Psoas muscle (tissue), 8 donors: ENCODE data around the gene SAMMSON. TPM values are rescaled to one million over a fixed set of nuclear protein-coding genes. Genes with fewer than 3 reads are reported as not detected.

Source experiments
- ATAC-seq, 4 donors: fragments of 200-7000 bp; cut with Tn5 transposase; one replicate each; pipeline ENCODE4 v1.9.1; 2020; ENCODE audit warnings: moderate library complexity in 3 of 4, mild to moderate bottlenecking in 2 of 4
- DNase-seq, 2 donors: peaks; one replicate each; pipeline ENCODE4 v3.0.0-alpha.2; 2020
- H3K27ac ChIP-seq: fragments of 200-600 bp; one replicate; pipeline ENCODE4 v1.8.0; 2022
- H3K27me3 ChIP-seq, 3 donors: fragments of 200-600 bp in 1 of 3; one replicate each; pipeline versions ENCODE4 v1.6.1 to v1.8.0; 2013 to 2022; ENCODE audit warnings: low read length in 2 of 3, mild to moderate bottlenecking in 2 of 3, moderate library complexity in 1 of 3; ENCODE audit not compliant: insufficient read depth in 3 of 3
- H3K36me3 ChIP-seq, 2 donors: fragments of 200-600 bp in 1 of 2; one replicate each; pipeline versions ENCODE4 v1.6.1 to v1.8.0; 2013 to 2022; ENCODE audit warnings: low read depth in 1 of 2, mild to moderate bottlenecking in 1 of 2, moderate library complexity in 1 of 2; ENCODE audit not compliant: insufficient read depth in 1 of 2
- H3K4me1 ChIP-seq: fragments of 200-600 bp; one replicate; pipeline ENCODE4 v1.8.0; 2022
- H3K4me3 ChIP-seq: fragments of 200-600 bp; one replicate; pipeline ENCODE4 v1.8.0; 2022; ENCODE audit warnings: mild to moderate bottlenecking
- H3K9me3 ChIP-seq: fragments of 200-600 bp; one replicate; pipeline ENCODE4 v1.8.0; 2022
- CTCF ChIP-seq: fragments of 200-600 bp; IDR thresholded peaks from one replicate; pipeline ENCODE4 v1.8.0; 2022; ENCODE audit warnings: antibody characterized with exemption
- WGBS, 3 donors: extraction: QIAGEN DNeasy Blood & Tissue Kit; methylation state at CpG; one replicate each; pipeline versions ENCODE4 v1.1.6 to v1.1.7; 2013; 5-methylcytosine and 5-hydroxymethylcytosine counted together
- intact Hi-C, 2 donors: fragments of 100-400 bp; cut with DNase I; formaldehyde crosslinking; loops; one replicate each; pipeline versions ENCODE4 v1.11.0 to v1.14.2; 2022
- polyA plus RNA-seq, 3 donors: library from polyadenylated mRNA; stranded (reverse); fragments of 200-250 nt; gene quantifications; one replicate each; pipeline ENCODE4 v1.2.3, GENCODE V29; 2013
- total RNA-seq, 4 donors: library from RNA; stranded (reverse); fragmentation: NEBNext Ultra II Directional in 2 of 4; extraction: Animal tissue kit (Norgen Biotek cat#: 25700) in 2 of 4; gene quantifications; one replicate each; pipeline versions ENCODE4 v1.2.1 to v1.2.4, GENCODE V29; 2021 to 2023
- donor health status: healthy with polysubstance abuse.
- donor health status: DM: no; HTN: no; CAD: no; lungs with moderate emphysema.
- donor health status: Bipolar disorder and iron deficiency.
- donor health status: healthy.
- donor health status: DM: yes; HTN: yes; CAD: no.
- donor health status: DM: no; HTN: no; CAD: no.
- donor health status: DM: no; HTN: no; CAD: no.
- donor health status: DM: yes; HTN: yes; CAD: no.

SAMMSON gene
- total and polyA plus RNA-seq, 7 donors = not detected

GRCh38 chr3:70003119-70003518, 3.6 kb downstream of the SAMMSON start:
- DNase-seq (no peak), ATAC-seq (no peak)
- no peak overlapping the region for H3K27ac ChIP-seq
- no peaks in the 10 kb centered on the region for H3K9me3 ChIP-seq
- no peaks in the 10 kb centered on the region for H3K27me3 ChIP-seq
- H3K4me1 ChIP-seq = no peaks in the 10 kb centered on the region
- TF ChIP-seq CTCF = no peak
- intact Hi-C loops = no loop called here
- H3K36me3 ChIP-seq = no peaks in the 10 kb centered on the region
- H3K4me3 ChIP-seq = no peak overlapping the region

GRCh38 chr3:70006089-70006488, 6.6 kb downstream of the SAMMSON start:
- intact Hi-C loops = no loop called here
- H3K4me3 ChIP-seq = no peak overlapping the region
- H3K4me1 ChIP-seq = no peaks in the 10 kb centered on the region
- H3K36me3 ChIP-seq = no peaks in the 10 kb centered on the region
- 88 to 95% (median 92%) methylated on average over 4 of the region's 4 CpGs for WGBS, 3 donors
- no peaks in the 10 kb centered on the region for H3K27me3 ChIP-seq
- H3K9me3 ChIP-seq = no peaks in the 10 kb centered on the region
- no peak for TF ChIP-seq CTCF
- ATAC-seq (no peak), DNase-seq (no peak)
- H3K27ac ChIP-seq = no peak overlapping the region

- 80 to 87% (median 85%) methylated on average over 2 of the region's 2 CpGs for WGBS, 3 donors
- no peak for ATAC-seq
- H3K27me3 ChIP-seq = no peaks in the 10 kb centered on the region
- no peak overlapping the region for H3K4me3 ChIP-seq
- H3K27ac ChIP-seq = no peak overlapping the region
- H3K9me3 ChIP-seq = no peaks in the 10 kb centered on the region
- TF ChIP-seq CTCF = no peak
- H3K36me3 ChIP-seq = no peaks in the 10 kb centered on the region
- no peak for DNase-seq
- intact Hi-C loops = no loop called here
- H3K4me1 ChIP-seq = no peaks in the 10 kb centered on the region
Observed at GRCh38 chr3:70010346-70010745, 10.8 kb downstream of the SAMMSON start.

GRCh38 chr3:70011582-70011981, 12.0 kb downstream of the SAMMSON start:
- Histone ChIP-seq H3K27me3 (no peaks in the 10 kb centered on the region), H3K4me1 (no peaks in the 10 kb centered on the region), H3K9me3 (no peaks in the 10 kb centered on the region), H3K36me3 (no peaks in the 10 kb centered on the region), H3K4me3 (no peak overlapping the region), H3K27ac (no peak overlapping the region)
- no peak for DNase-seq
- no peak for TF ChIP-seq CTCF
- intact Hi-C loops = no loop called here
- ATAC-seq = no peak
- WGBS, 3 donors = 73 to 83% (median 75%) methylated on average over 1 of the region's 1 CpG

- Histone ChIP-seq H3K9me3 (no peaks in the 10 kb centered on the region), H3K4me1 (no peaks in the 10 kb centered on the region), H3K27ac (no peak overlapping the region), H3K4me3 (no peak overlapping the region), H3K36me3 (no peaks in the 10 kb centered on the region), H3K27me3 (no peaks in the 10 kb centered on the region)
- DNase-seq = no peak
- 55 to 64% (median 64%) methylated on average over 3 of the region's 3 CpGs for WGBS, 3 donors
- intact Hi-C loops = no loop called here
- no peak for ATAC-seq
- TF ChIP-seq CTCF = no peak
Observed at GRCh38 chr3:70020906-70021660, 21.6 kb downstream of the SAMMSON start.
